HG03196 (cell line): ENCODE measurements around the gene STAT5A.
A peak's percentile ranks its signal among the peaks of the same experiment; 100 is the strongest.
"Not testable (repeated sequence)": the region's sequence is repeated elsewhere in the genome, so short reads cannot be mapped to it uniquely, and the experiment has no call there.

Experiments used
- ATAC-seq: cut with Tn5 transposase; IDR thresholded peaks from one replicate; pipeline ENCODE4 v1.9.1; 2021; ENCODE audit not compliant: unreplicated experiment

STAT5A gene

GRCh38 chr17:42283241-42284023 is 4.9 kb upstream of the STAT5A start:
- no peak for ATAC-seq

- no peak for ATAC-seq
Observed at GRCh38 chr17:42284024-42284369, 4.3 kb upstream of the STAT5A start.

- no peak for ATAC-seq
Observed at GRCh38 chr17:42284566-42284965, 3.7 kb upstream of the STAT5A start.

GRCh38 chr17:42285346-42286050 is 2.8 kb upstream of the STAT5A start:
- ATAC-seq: no peak

- no peak for ATAC-seq
Observed at GRCh38 chr17:42286411-42287221, 1.7 kb upstream of the STAT5A start.

GRCh38 chr17:42287305-42287976 is 857 bp upstream of the STAT5A start:
- peak; percentile 13 for ATAC-seq

GRCh38 chr17:42288803-42289610 is 709 bp downstream of the STAT5A start:
- ATAC-seq: peak; percentile 11

- ATAC-seq: no peak
Observed at GRCh38 chr17:42289611-42290181, 1.4 kb downstream of the STAT5A start.

GRCh38 chr17:42290577-42290976 is 2.3 kb downstream of the STAT5A start:
- ATAC-seq: no peak

GRCh38 chr17:42291129-42291528 is 2.8 kb downstream of the STAT5A start:
- ATAC-seq: no peak

GRCh38 chr17:42294469-42295398 is 6.4 kb downstream of the STAT5A start:
- ATAC-seq: no peak

GRCh38 chr17:42296012-42296411 is 7.7 kb downstream of the STAT5A start:
- no peak for ATAC-seq

- not testable (repeated sequence) for ATAC-seq
Observed at GRCh38 chr17:42297775-42298174, 9.5 kb downstream of the STAT5A start.

GRCh38 chr17:42299361-42299760 is 11.1 kb downstream of the STAT5A start:
- ATAC-seq: not testable (repeated sequence)

- not testable (repeated sequence) for ATAC-seq
Observed at GRCh38 chr17:42299913-42300312, 11.6 kb downstream of the STAT5A start.

GRCh38 chr17:42301022-42301421 is 12.7 kb downstream of the STAT5A start:
- ATAC-seq: no peak

- no peak for ATAC-seq
Observed at GRCh38 chr17:42303694-42304093, 15.4 kb downstream of the STAT5A start.

- no peak for ATAC-seq
Observed at GRCh38 chr17:42304187-42305030, 16.1 kb downstream of the STAT5A start.
